ENCODE results near the gene GPR42. TPM values are rescaled to one million over a fixed set of nuclear protein-coding genes. Genes with fewer than 3 reads are reported as not detected.
"Not testable (repeated sequence)": the region's sequence is repeated elsewhere in the genome, so short reads cannot be mapped to it uniquely, and the experiment has no call there.

GPR42 gene
- total and polyA plus RNA-seq, 3 experiments from 2014 or later, result not detected

GRCh38 chr19:35354898-35355297 is 16.0 kb upstream of the GPR42 start:
- Mint-ChIP-seq H3K36me3 (no peaks in the 10 kb centered on the region), H3K27ac (peak overlapping the region in 1 of 8 donors; percentile 29), H3K27me3 (peaks cover 8 to 13% of the 10 kb centered on the region in 2 donors), H3K9me3 (no peaks in the 10 kb centered on the region), H3K4me3 (no peak overlapping the region), H3K4me1 (peaks cover 10 to 14% (median 14%) of the 10 kb centered on the region in 3 donors)
- Histone ChIP-seq H3K4me1 (ENCODE audit: insufficient read depth, low read length) (peaks cover 6% of the 10 kb centered on the region), H3K36me3 (ENCODE audit: insufficient read depth, low read length) (no peaks in the 10 kb centered on the region), H3K27me3 (ENCODE audit: insufficient read depth, low read length, poor library complexity, severe bottlenecking) (no peaks in the 10 kb centered on the region), H3K9me3 (ENCODE audit: low read length) (no peaks in the 10 kb centered on the region), H3K4me3 (ENCODE audit: low read length) (no peak overlapping the region), H3K27ac (ENCODE audit: low read depth, low read length) (no peak overlapping the region)
- DNase-seq, result no peak
- ChIA-PET CTCF (interaction anchor here (3.6 to 4.3 kb wide), 2 partner anchors 114 to 140 kb away, joined by 35 to 37 read pairs; no protein-coding TSS in a partner anchor), POLR2A (no interaction called here)

DNA sequence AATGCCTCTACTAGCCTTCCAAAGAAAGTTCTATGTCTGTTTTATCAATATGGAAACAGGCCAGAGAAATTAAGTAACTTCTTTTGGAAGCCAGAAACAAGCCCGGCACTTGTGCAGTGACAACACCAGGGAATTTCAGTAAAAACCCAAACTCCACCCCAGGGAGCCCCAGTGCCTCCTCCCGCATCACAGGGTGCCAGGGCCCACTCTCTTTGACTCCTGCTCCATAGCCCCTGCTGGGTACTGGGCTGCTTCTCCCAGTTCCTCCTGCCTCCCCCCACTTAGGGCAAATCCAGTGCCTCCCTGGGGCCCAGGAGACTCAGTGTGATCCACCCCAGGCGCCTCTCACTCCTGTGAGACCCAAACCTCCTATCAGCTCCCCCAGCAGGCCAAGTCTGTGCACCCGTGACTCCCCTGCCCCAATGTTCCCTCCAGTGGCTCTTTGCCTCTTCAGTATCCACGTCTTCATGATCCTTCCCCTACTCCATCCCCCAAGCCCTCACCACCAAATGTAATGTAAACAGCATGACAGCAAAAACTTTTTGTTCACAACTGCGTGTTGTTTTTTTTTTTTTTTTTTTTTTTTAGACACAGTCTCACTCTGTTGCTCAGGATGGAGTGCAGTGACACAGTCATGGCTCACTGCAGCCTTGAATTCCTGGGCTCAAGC is 14.9 kb upstream of the GPR42 start:
- no peak overlapping the region for H3K27ac ChIP-seq (ENCODE audit: low read depth, low read length)
- no peak overlapping the region for H3K4me3 Mint-ChIP-seq
- H3K9me3 ChIP-seq (ENCODE audit: low read length), result no peaks in the 10 kb centered on the region
- no peak overlapping the region for H3K4me3 ChIP-seq (ENCODE audit: low read length)
- no peaks in the 10 kb centered on the region for H3K36me3 ChIP-seq (ENCODE audit: insufficient read depth, low read length)
- H3K9me3 Mint-ChIP-seq, result no peaks in the 10 kb centered on the region
- peaks cover 9 to 13% of the 10 kb centered on the region in 2 donors for H3K27me3 Mint-ChIP-seq
- no peak for DNase-seq
- ChIA-PET POLR2A (no interaction called here), CTCF (interaction anchor here (1.4 to 4.3 kb wide), 2 partner anchors 131 to 139 kb away, joined by 3 to 35 read pairs; no protein-coding TSS in a partner anchor)
- H3K36me3 Mint-ChIP-seq, result no peaks in the 10 kb centered on the region
- no peaks in the 10 kb centered on the region for H3K27me3 ChIP-seq (ENCODE audit: insufficient read depth, low read length, poor library complexity, severe bottlenecking)
- H3K4me1 ChIP-seq (ENCODE audit: insufficient read depth, low read length), result peaks cover 6% of the 10 kb centered on the region
- no peak overlapping the region for H3K27ac Mint-ChIP-seq
- H3K4me1 Mint-ChIP-seq, result peaks cover 10 to 14% (median 14%) of the 10 kb centered on the region in 3 donors

GRCh38 chr19:35357867-35358573 is 12.8 kb upstream of the GPR42 start, which contains the start of gene FFAR3:
FFAR3 (plus strand) TSS chr19:35358460; CDS start chr19:35358891, 431 bp downstream.
- H3K9me3 ChIP-seq (ENCODE audit: low read length), result no peaks in the 10 kb centered on the region
- DNase-seq, result no peak
- no peak within 1 kb of the TSS for H3K4me3 ChIP-seq (ENCODE audit: low read length)
- Mint-ChIP-seq H3K27ac (peak within 1 kb of the TSS in 2 of 8 donors; percentile 2 to 61), H3K36me3 (no peaks in the 10 kb centered on the region), H3K27me3 (peaks cover 15 to 25% of the 10 kb centered on the region in 2 donors), H3K4me3 (peak within 1 kb of the TSS in 2 of 7 donors; percentile 5 to 16), H3K4me1 (peaks cover 6 to 9% (median 9%) of the 10 kb centered on the region in 3 donors), H3K9me3 (no peaks in the 10 kb centered on the region)
- no peaks in the 10 kb centered on the region for H3K27me3 ChIP-seq (ENCODE audit: insufficient read depth, low read length, poor library complexity, severe bottlenecking)
- no peaks in the 10 kb centered on the region for H3K36me3 ChIP-seq (ENCODE audit: insufficient read depth, low read length)
- no peak within 1 kb of the TSS for H3K27ac ChIP-seq (ENCODE audit: low read depth, low read length)
- ChIA-PET CTCF (interaction anchor here (1.1 kb wide), 1 partner anchor 153 kb away, joined by 3 read pairs; no protein-coding TSS in a partner anchor), POLR2A (no interaction called here)
- peaks cover under 1% of the 10 kb centered on the region for H3K4me1 ChIP-seq (ENCODE audit: insufficient read depth, low read length)

DNA sequence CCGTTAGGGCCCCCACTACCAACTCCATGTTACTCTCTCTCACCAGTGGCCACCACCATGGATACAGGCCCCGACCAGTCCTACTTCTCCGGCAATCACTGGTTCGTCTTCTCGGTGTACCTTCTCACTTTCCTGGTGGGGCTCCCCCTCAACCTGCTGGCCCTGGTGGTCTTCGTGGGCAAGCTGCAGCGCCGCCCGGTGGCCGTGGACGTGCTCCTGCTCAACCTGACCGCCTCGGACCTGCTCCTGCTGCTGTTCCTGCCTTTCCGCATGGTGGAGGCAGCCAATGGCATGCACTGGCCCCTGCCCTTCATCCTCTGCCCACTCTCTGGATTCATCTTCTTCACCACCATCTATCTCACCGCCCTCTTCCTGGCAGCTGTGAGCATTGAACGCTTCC is 12.0 kb upstream of the GPR42 start:
- H3K27me3 Mint-ChIP-seq, result peaks cover 15 to 25% of the 10 kb centered on the region in 2 donors
- H3K27ac Mint-ChIP-seq; H3K36me3 Mint-ChIP-seq; H3K4me3 ChIP-seq (ENCODE audit: low read length); H3K4me3 Mint-ChIP-seq; H3K27me3 ChIP-seq (ENCODE audit: insufficient read depth, low read length, poor library complexity, severe bottlenecking); POLR2A ChIA-PET; H3K36me3 ChIP-seq (ENCODE audit: insufficient read depth, low read length); H3K9me3 Mint-ChIP-seq; H3K4me1 Mint-ChIP-seq; H3K27ac ChIP-seq (ENCODE audit: low read depth, low read length); DNase-seq; H3K9me3 ChIP-seq (ENCODE audit: low read length); H3K4me1 ChIP-seq (ENCODE audit: insufficient read depth, low read length); CTCF ChIA-PET: not testable (repeated sequence)

GRCh38 chr19:35359395-35359794 is 11.5 kb upstream of the GPR42 start:
- H3K36me3 Mint-ChIP-seq; DNase-seq; H3K4me1 Mint-ChIP-seq; H3K36me3 ChIP-seq (ENCODE audit: insufficient read depth, low read length); H3K27me3 ChIP-seq (ENCODE audit: insufficient read depth, low read length, poor library complexity, severe bottlenecking); H3K9me3 Mint-ChIP-seq; CTCF ChIA-PET; H3K27ac Mint-ChIP-seq; H3K4me1 ChIP-seq (ENCODE audit: insufficient read depth, low read length); H3K27ac ChIP-seq (ENCODE audit: low read depth, low read length); H3K9me3 ChIP-seq (ENCODE audit: low read length); POLR2A ChIA-PET; H3K4me3 ChIP-seq (ENCODE audit: low read length); H3K4me3 Mint-ChIP-seq: not testable (repeated sequence)
- peaks cover 15 to 26% of the 10 kb centered on the region in 2 donors for H3K27me3 Mint-ChIP-seq

DNA sequence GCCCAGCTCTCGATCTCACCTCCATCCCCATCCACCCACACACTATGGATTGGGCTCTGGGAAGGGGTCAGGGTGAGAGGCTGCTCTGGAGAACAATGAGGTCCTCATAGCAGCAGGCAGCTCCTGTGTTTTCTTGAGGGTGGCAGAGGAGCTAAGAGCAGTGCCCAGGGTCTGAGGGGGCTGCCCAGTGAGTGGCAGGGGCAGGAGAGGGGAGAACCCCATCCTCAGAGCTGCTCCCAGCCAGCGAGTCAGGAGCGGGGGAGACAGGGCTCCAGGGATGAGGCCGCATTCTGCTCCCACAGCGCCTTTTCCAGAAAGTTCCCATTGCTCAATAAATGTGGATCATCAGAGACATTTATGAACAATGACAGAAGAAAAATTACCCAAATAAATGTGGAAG is 10.8 kb upstream of the GPR42 start:
- H3K9me3 ChIP-seq (ENCODE audit: low read length); H3K27ac Mint-ChIP-seq; H3K4me3 ChIP-seq (ENCODE audit: low read length); H3K27ac ChIP-seq (ENCODE audit: low read depth, low read length); H3K27me3 ChIP-seq (ENCODE audit: insufficient read depth, low read length, poor library complexity, severe bottlenecking); CTCF ChIA-PET; H3K4me1 ChIP-seq (ENCODE audit: insufficient read depth, low read length); H3K9me3 Mint-ChIP-seq; H3K4me1 Mint-ChIP-seq; H3K36me3 Mint-ChIP-seq; H3K36me3 ChIP-seq (ENCODE audit: insufficient read depth, low read length); DNase-seq; POLR2A ChIA-PET; H3K4me3 Mint-ChIP-seq: not testable (repeated sequence)
- peaks cover 15 to 33% of the 10 kb centered on the region in 2 donors for H3K27me3 Mint-ChIP-seq

DNA sequence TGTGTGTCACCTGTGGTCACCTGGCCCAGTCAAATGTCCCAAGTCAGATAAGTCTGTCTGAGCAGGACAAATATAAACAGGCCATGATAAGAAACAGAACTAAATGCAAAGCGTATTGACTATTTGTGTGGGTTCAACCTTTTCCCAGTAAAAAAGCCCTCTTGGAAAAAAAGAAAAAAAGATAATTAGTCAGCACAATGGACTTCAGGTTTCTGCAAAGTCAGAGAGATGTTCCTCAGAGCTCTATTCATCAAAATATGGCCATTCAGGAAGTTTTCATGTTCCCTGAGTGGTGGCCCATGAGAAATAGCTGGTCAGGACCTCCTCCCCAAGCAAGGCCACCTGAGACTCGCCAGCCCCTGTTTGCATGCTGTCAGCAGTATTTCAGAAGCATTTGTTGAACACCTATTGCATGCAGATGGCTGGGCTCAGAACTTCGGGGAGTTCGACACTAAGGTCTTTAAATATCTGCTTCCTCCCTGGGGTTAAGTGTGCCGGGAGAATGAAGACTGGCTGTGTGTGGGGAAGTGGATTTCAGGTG is 9.9 kb upstream of the GPR42 start:
- ChIA-PET POLR2A (no interaction called here), CTCF (interaction anchor here (1.2 kb wide), 1 partner anchor 8 kb away, joined by 4 read pairs; no protein-coding TSS in a partner anchor)
- no peaks in the 10 kb centered on the region for H3K4me1 ChIP-seq (ENCODE audit: insufficient read depth, low read length)
- no peaks in the 10 kb centered on the region for H3K36me3 ChIP-seq (ENCODE audit: insufficient read depth, low read length)
- no peaks in the 10 kb centered on the region for H3K27me3 ChIP-seq (ENCODE audit: insufficient read depth, low read length, poor library complexity, severe bottlenecking)
- no peaks in the 10 kb centered on the region for H3K9me3 Mint-ChIP-seq
- no peaks in the 10 kb centered on the region for H3K36me3 Mint-ChIP-seq
- no peaks in the 10 kb centered on the region for H3K9me3 ChIP-seq (ENCODE audit: low read length)
- no peak overlapping the region for H3K27ac Mint-ChIP-seq
- DNase-seq, result no peak
- no peak overlapping the region for H3K4me3 ChIP-seq (ENCODE audit: low read length)
- H3K4me1 Mint-ChIP-seq, result peaks cover 5 to 9% (median 5%) of the 10 kb centered on the region in 3 donors
- no peak overlapping the region for H3K4me3 Mint-ChIP-seq
- H3K27ac ChIP-seq (ENCODE audit: low read depth, low read length), result no peak overlapping the region
- peaks cover 18 to 40% of the 10 kb centered on the region in 2 donors for H3K27me3 Mint-ChIP-seq
